Measurements from ENCODE around the gene SLC5A1. TPM values are rescaled to one million over a fixed set of nuclear protein-coding genes. Genes with fewer than 3 reads are reported as not detected.

The SLC5A1 gene
- total and polyA plus RNA-seq, 2 experiments from 2014 or later: 0.03 TPM; not detected in 1

- TF ChIP-seq, protein P1, sequence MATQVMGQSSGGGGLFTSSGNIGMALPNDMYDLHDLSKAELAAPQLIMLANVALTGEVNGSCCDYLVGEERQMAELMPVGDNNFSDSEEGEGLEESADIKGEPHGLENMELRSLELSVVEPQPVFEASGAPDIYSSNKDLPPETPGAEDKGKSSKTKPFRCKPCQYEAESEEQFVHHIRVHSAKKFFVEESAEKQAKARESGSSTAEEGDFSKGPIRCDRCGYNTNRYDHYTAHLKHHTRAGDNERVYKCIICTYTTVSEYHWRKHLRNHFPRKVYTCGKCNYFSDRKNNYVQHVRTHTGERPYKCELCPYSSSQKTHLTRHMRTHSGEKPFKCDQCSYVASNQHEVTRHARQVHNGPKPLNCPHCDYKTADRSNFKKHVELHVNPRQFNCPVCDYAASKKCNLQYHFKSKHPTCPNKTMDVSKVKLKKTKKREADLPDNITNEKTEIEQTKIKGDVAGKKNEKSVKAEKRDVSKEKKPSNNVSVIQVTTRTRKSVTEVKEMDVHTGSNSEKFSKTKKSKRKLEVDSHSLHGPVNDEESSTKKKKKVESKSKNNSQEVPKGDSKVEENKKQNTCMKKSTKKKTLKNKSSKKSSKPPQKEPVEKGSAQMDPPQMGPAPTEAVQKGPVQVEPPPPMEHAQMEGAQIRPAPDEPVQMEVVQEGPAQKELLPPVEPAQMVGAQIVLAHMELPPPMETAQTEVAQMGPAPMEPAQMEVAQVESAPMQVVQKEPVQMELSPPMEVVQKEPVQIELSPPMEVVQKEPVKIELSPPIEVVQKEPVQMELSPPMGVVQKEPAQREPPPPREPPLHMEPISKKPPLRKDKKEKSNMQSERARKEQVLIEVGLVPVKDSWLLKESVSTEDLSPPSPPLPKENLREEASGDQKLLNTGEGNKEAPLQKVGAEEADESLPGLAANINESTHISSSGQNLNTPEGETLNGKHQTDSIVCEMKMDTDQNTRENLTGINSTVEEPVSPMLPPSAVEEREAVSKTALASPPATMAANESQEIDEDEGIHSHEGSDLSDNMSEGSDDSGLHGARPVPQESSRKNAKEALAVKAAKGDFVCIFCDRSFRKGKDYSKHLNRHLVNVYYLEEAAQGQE (IDR thresholded peaks at IDR 0.05; ENCODE audit: unreplicated experiment): no peak
- TF ChIP-seq ZNF331 (CRISPR knock-in tag; IDR thresholded peaks at IDR 0.05; ENCODE audit: low read depth): no peak
Measured at GRCh38 chr22:32097018-32097417, 54.0 kb downstream of the SLC5A1 start (continued).

- no peak overlapping the region for H3K27ac ChIP-seq (ENCODE audit: low read depth)
- no peak overlapping the region for H3K4me2 ChIP-seq
- H3K4me3 Mint-ChIP-seq: no peak overlapping the region
- peaks cover 8% of the 10 kb centered on the region; the same call in 1 of the 2 replicates for H3K27me3 ChIP-seq (ENCODE audit: insufficient read depth)
- no peaks in the 10 kb centered on the region for H3K27me3 Mint-ChIP-seq (ENCODE audit: insufficient read depth, low read depth, poor library complexity)
- no peaks in the 10 kb centered on the region for H3K9me2 ChIP-seq (ENCODE audit: insufficient read depth)
- H3K79me2 ChIP-seq (replicated peaks; ENCODE audit: insufficient read depth): no peaks in the 10 kb centered on the region
- H3K4me3 ChIP-seq: no peak overlapping the region
- no peaks in the 10 kb centered on the region for H3K4me1 Mint-ChIP-seq
- H4K20me1 ChIP-seq (replicated peaks; ENCODE audit: insufficient read depth): no peaks in the 10 kb centered on the region; the same call in 1 of the 2 replicates
- no peak for TF ChIP-seq CREB1 (CRISPR knock-in tag; IDR thresholded peaks at IDR 0.05; ENCODE audit: low read depth)
- ATAC-seq (no peak), DNase-seq (ENCODE audit: low spot score) (no peak)
- no peak overlapping the region for H2AFZ ChIP-seq
- H3K36me3 Mint-ChIP-seq (ENCODE audit: low read depth): no peaks in the 10 kb centered on the region
- no peaks in the 10 kb centered on the region for H3F3A ChIP-seq (replicated peaks; ENCODE audit: low read depth)
- H3K9me3 Mint-ChIP-seq: no peaks in the 10 kb centered on the region
- no peaks in the 10 kb centered on the region for H3K36me3 ChIP-seq (ENCODE audit: insufficient read depth)
- no peak overlapping the region for H3K27ac Mint-ChIP-seq
- no peaks in the 10 kb centered on the region for H3K4me1 ChIP-seq (ENCODE audit: insufficient read depth)
Measured at GRCh38 chr22:32097881-32098499, 54.9 kb downstream of the SLC5A1 start.

GRCh38 chr22:32100711-32101110 is 57.6 kb downstream of the SLC5A1 start:
- H3K36me3 Mint-ChIP-seq (ENCODE audit: low read depth): no peaks in the 10 kb centered on the region

More at GRCh38 chr22:32100711-32101110, 57.6 kb downstream of the SLC5A1 start:
- no peaks in the 10 kb centered on the region; the same call in 1 of the 2 replicates for H4K20me1 ChIP-seq (replicated peaks; ENCODE audit: insufficient read depth)
- no peak for TF ChIP-seq NANOG (IDR thresholded peaks at IDR 0.05; ENCODE audit: borderline replicate concordance)
- Mint-ChIP-seq H3K27me3 (ENCODE audit: insufficient read depth, low read depth, poor library complexity) (no peaks in the 10 kb centered on the region), H3K9me3 (no peaks in the 10 kb centered on the region), H3K27ac (no peak overlapping the region), H3K4me3 (no peak overlapping the region), H3K4me1 (no peaks in the 10 kb centered on the region)
- no peaks in the 10 kb centered on the region for H3F3A ChIP-seq (replicated peaks; ENCODE audit: low read depth)
- no peaks in the 10 kb centered on the region for H3K4me1 ChIP-seq (ENCODE audit: insufficient read depth)
- DNase-seq (ENCODE audit: low spot score) (no peak), ATAC-seq (no peak)
- H3K4me2 ChIP-seq: no peak overlapping the region
- H3K79me2 ChIP-seq (replicated peaks; ENCODE audit: insufficient read depth): no peaks in the 10 kb centered on the region
- H3K4me3 ChIP-seq: no peak overlapping the region
- H3K27ac ChIP-seq (ENCODE audit: low read depth): no peak overlapping the region
- H3K27me3 ChIP-seq (ENCODE audit: insufficient read depth): peaks cover 8% of the 10 kb centered on the region; the same call in 1 of the 2 replicates
- H3K36me3 ChIP-seq (ENCODE audit: insufficient read depth): no peaks in the 10 kb centered on the region
- H2AFZ ChIP-seq: no peak overlapping the region
- no peaks in the 10 kb centered on the region for H3K9me2 ChIP-seq (ENCODE audit: insufficient read depth)

Data from GM23338 (cell line).